ACHN (cell line): ENCODE measurements around the gene SYT2.
"Not testable (repeated sequence)": the region's sequence is repeated elsewhere in the genome, so short reads cannot be mapped to it uniquely, and the experiment has no call there.

Experiments used
- DNase-seq: peaks from one replicate; pipeline ENCODE4 v3.0.0-alpha.2; 2015
- in situ Hi-C: cut with HindIII; loops from 2 replicates; pipeline ENCODE4 v1.10.0; 2017; ENCODE audit warnings: low sequenced_read_pairs, low pct_ligation_motif_present, low pct_unique_long_range_greater_than_20kb

The SYT2 gene

GRCh38 chr1:202656951-202657646, 53.2 kb downstream of the SYT2 start:
- in situ Hi-C loops = no loop called here
- DNase-seq = peak; percentile 68

DNA sequence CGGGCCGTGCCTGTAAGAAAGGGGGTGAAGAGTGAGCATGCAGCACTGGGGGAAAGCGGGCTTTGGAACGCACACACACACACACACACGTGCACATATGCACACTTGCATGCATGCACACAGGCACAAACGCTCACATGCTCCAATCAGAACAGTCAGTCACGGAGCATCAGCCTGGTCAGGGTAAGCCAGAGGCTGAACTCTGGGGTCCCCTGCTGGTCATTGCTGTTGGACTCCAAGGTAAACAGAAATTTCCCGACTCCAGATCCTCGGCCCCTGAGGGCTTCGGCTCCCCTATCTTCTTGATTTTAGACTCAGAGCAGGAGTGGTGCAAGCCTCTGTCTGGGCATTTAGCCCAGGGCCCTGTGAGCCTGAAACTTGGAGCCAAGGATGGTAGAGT, 54.2 kb downstream of the SYT2 start:
- in situ Hi-C loops = no loop called here
- peak; percentile 40 for DNase-seq

- in situ Hi-C loops = no loop called here
- DNase-seq = no peak
Measured at GRCh38 chr1:202654079-202654478, 56.2 kb downstream of the SYT2 start.

GRCh38 chr1:202649553-202650392, 60.5 kb downstream of the SYT2 start:
- DNase-seq = no peak
- in situ Hi-C loops = no loop called here

GRCh38 chr1:202648605-202649226, 61.5 kb downstream of the SYT2 start:
- DNase-seq = no peak
- in situ Hi-C loops = no loop called here

- in situ Hi-C loops = no loop called here
- DNase-seq = no peak
Measured at GRCh38 chr1:202645097-202645476, 65.2 kb downstream of the SYT2 start.

DNA sequence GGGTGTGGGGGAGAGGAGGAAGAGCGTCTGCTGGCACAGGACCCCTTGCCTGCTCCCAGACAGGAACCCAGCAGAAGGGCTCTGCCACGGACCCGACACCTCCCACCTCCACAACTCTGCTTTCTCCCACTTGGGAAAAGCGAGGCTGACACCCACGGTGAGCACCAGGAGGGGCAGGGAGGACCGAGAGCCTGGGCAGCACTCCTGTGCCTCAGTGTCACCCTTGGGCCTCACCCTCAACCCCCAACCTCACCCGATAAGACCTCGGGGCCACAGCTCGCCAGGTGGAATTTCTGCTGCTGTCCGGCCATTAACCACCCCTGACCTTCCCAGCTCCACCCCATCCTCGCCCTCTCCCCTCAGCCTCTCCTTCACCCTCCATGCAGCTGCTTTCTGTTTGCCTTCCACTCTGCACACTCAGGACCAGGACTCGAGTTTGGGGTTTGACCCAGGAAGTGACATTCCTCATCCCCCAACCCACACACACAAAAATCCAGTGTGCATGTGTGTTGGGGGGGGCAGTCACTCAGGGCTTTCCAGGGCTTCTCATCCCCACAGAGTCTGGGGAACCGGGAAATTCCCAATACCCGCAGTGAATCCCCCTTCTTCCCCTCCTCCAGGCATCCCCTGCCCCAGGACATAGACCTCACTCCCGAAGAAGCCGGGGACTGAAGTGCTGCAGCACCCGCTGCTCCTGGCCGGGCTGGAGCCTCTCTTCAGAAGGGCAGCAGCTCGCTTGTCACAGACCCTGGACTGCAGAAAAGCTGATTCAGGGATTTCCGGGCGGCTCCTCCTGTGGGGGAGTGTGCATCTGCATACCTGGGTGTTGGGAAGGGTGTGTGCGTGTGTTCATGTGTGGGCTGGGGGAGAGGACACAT, 65.8 kb downstream of the SYT2 start:
- DNase-seq = no peak
- in situ Hi-C loops = no loop called here

- in situ Hi-C loops = no loop called here
- no peak for DNase-seq
Measured at GRCh38 chr1:202643397-202644218, 66.6 kb downstream of the SYT2 start.

DNA sequence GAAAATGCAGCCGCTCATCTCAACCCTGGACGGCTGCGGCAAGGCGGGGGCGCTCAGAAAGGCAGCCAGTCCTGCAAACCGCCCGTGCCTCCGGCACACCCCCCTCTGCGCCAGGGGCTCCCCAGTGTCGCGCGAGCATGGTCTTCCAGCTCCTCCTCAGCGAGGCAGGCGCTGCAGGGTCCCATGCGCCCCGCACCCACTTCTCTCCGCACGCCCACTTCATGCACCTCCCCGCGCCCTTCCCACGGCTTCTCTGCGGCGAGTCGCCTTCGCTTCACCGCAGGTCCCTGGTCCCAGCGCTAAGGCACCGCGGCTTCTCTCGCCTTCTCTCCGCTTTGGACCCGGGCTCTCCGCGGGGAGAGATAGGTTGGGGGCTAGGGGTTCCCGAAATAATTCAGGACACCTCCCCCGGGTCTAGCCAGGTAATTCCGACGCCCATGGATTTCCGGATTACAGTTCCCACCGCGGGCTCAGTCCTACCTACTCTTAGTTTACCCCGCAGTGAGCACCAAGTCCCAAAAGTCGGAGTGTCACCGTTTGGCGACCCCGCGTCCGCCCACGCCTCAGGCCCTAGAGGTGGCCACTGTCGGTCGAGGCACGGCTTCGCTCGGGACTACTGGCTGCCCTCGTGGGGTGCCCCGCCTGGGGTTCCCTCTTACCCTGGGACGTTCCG, 67.5 kb downstream of the SYT2 start:
- DNase-seq = no peak
- in situ Hi-C loops = no loop called here

GRCh38 chr1:202642212-202642611, 68.0 kb downstream of the SYT2 start:
- no peak for DNase-seq
- in situ Hi-C loops = no loop called here

DNA sequence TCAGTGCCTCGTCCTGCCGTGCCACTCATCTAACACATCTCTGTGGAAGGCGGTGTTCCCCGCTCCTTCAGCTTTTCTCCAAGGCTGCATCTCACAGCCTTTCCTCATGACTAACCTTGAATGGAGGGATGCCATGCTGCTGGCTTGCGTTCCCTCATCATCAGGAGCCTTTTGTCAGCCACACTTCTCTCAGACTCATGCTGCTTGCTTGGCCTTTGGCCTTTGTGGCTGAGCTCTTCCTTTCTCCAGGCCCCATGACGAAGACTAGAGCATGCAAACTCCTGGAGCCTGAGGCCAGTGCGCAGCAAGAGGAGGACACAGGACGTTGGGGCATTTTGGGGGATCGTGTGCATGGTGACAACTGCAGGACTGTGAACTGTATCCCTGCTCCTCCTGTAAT, 70.8 kb downstream of the SYT2 start:
- in situ Hi-C loops = no loop called here

DNA sequence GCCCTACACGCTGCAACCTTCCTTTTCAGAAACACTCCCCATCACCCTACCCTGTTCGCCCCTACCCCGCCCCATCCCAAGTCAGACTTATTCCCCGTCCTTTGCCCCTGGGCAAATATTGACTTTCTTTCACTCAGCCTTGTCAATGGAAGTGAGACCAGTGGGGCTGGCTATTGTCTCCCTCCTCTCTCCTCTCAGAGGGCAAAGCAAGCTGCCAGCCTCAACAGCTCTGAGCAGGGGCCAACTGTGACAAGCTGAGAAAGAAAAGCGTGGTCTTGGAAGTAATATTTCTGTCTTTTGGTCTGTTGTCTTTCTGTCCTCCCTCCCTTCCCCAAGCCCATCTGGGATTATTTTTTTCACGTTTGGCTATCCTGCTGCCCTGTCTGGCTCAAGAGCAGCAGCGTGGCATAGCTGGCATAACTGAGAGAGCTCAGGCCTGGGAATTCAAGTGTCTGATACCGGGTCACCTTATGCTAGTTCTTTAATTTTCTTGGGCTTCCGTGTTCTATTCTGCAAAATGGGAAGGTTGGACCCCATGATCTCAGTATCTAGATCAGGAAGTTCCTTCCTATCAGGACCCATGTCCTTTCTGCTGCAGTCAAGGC, 71.5 kb downstream of the SYT2 start:
- in situ Hi-C loops, DNase-seq: not testable (repeated sequence)

More for the DNA sequence above, 70.8 kb downstream of the SYT2 start:
- no peak for DNase-seq

GRCh38 chr1:202638019-202638700, 72.1 kb downstream of the SYT2 start:
- DNase-seq = no peak
- in situ Hi-C loops = no loop called here

- in situ Hi-C loops, DNase-seq: not testable (repeated sequence)
Measured at GRCh38 chr1:202637321-202638018, 72.8 kb downstream of the SYT2 start.

- DNase-seq, in situ Hi-C loops: not testable (repeated sequence)
Measured at GRCh38 chr1:202636171-202636570, 74.1 kb downstream of the SYT2 start.

- in situ Hi-C loops = no loop called here
- DNase-seq = no peak
Measured at GRCh38 chr1:202632241-202632640, 78.0 kb downstream of the SYT2 start.
